ENCODE results near the gene SPOCK1.

DNA sequence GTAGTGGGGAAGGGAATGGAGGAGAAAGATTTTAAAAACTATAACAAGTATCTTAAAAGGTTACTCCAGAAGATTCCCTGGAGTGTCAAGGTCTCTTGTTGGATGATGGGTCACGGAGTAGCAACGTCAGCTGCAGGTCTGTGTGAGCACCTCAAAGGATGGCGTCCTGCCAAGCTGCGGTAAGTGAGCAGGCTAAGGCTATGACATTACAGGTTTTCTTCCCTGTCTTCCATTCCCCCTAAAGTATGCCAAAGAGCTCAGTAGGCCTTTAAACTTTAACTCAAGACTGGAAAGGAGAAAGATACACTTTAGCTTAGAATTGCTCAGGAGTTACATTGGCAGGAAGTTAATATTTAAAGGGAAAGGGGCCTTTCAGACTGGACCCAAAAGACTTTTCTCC lies 17.5 kb downstream of the SPOCK1 start:
- TF ChIP-seq, protein P1, sequence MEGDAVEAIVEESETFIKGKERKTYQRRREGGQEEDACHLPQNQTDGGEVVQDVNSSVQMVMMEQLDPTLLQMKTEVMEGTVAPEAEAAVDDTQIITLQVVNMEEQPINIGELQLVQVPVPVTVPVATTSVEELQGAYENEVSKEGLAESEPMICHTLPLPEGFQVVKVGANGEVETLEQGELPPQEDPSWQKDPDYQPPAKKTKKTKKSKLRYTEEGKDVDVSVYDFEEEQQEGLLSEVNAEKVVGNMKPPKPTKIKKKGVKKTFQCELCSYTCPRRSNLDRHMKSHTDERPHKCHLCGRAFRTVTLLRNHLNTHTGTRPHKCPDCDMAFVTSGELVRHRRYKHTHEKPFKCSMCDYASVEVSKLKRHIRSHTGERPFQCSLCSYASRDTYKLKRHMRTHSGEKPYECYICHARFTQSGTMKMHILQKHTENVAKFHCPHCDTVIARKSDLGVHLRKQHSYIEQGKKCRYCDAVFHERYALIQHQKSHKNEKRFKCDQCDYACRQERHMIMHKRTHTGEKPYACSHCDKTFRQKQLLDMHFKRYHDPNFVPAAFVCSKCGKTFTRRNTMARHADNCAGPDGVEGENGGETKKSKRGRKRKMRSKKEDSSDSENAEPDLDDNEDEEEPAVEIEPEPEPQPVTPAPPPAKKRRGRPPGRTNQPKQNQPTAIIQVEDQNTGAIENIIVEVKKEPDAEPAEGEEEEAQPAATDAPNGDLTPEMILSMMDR (IDR thresholded peaks at IDR 0.05; ENCODE audit: borderline replicate concordance, extremely low read depth, low read length, poor library complexity, severe bottlenecking): no peak
- TF ChIP-seq EZH2 (IDR thresholded peaks at IDR 0.05; ENCODE audit: borderline replicate concordance, low read depth, low read length, severe bottlenecking): no peak
